Stimulated activated CD8-positive, alpha-beta memory T cell treated with anti-CD3 and anti-CD28 coated beads, Interleukin-12 subunit alpha, Interleukin-12 subunit beta, amount 100 ng/mL, for 24 hours (primary cell): ENCODE results near the gene GMDS.

ENCODE experiments used
- DNase-seq: peaks from one replicate; pipeline ENCODE4 v3.0.0-alpha.2; 2020; ENCODE audit errors: extremely low read depth

GMDS gene

GRCh38 chr6:1832844-1833787 lies 412.3 kb downstream of the GMDS start:
- DNase-seq, result no peak

GRCh38 chr6:1832358-1832757 lies 413.0 kb downstream of the GMDS start:
- no peak for DNase-seq

GRCh38 chr6:1827984-1828793 lies 417.2 kb downstream of the GMDS start:
- no peak for DNase-seq

GRCh38 chr6:1825926-1826325 lies 419.5 kb downstream of the GMDS start:
- DNase-seq, result no peak

GRCh38 chr6:1825277-1825676 lies 420.1 kb downstream of the GMDS start:
- no peak for DNase-seq

- no peak for DNase-seq
Observed at GRCh38 chr6:1821513-1822183, 423.8 kb downstream of the GMDS start.

DNA sequence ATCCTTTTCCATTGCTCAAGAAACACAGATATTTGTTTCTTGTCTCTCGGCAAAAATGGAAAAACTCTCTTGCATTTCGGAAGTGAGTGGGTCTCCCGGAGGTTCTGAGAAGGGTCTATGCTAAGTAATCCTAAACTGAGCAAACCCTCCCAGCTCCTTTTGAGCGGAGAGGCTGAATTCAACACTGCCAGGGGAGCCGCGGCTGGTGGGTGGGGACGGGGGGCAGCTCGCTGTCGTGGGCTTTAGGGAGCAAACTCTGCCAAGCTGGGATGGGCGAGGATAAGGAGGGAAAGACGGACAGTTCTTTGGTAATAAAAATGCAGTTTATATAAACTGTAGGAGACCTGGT lies 424.3 kb downstream of the GMDS start:
- DNase-seq, result no peak

GRCh38 chr6:1820714-1821113 lies 424.7 kb downstream of the GMDS start:
- DNase-seq, result no peak

GRCh38 chr6:1820165-1820564 lies 425.2 kb downstream of the GMDS start:
- DNase-seq, result no peak

DNA sequence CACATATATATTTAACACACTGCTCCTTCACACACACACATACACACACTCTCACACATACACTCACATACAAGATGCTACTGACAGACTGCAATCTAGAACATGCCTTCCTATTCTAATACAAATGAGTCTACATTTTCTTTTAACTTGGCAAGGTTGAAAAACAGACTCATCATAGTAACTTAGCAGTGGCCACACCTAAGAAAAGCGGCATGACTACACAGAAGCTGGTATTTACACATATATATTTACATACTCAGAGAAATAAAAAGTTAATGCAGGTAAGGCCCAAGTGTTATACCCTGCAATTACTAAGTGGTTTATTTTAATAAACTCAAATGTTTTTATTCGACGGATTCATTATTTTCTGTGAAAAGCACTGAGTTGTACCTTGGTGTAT lies 426.4 kb downstream of the GMDS start:
- DNase-seq, result no peak

DNA sequence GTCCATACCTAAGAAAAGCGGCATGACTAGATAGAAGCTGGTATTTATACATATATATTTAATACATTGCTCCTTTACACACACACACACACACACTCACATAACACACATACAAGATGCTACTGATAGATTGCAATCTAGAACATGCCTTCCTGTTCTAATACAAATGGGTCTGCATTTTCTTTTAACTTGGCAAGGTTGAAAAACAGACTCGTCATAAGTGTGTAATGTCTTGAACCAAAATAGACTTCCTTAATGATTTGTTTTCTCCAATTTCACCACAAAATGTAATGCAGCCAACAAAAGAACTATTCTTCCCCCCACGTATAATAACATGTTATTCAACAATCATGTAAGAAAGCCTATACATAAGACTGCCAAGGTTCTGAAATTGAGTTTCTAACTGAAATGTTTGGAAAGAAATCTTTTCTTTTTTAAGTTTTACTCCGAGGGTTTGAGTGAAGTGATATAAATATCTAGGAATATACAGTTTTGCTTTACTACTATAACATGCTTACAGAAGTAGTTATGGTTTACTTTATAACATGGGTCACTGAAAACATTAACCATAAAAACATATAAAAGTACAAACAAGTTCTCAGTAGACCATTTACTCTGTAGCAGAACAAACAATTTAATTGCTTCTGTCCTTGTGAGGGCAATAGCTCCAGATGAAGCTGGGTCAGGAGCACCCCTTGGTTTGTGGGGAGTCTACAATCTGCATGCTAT lies 428.2 kb downstream of the GMDS start:
- DNase-seq, result no peak

DNA sequence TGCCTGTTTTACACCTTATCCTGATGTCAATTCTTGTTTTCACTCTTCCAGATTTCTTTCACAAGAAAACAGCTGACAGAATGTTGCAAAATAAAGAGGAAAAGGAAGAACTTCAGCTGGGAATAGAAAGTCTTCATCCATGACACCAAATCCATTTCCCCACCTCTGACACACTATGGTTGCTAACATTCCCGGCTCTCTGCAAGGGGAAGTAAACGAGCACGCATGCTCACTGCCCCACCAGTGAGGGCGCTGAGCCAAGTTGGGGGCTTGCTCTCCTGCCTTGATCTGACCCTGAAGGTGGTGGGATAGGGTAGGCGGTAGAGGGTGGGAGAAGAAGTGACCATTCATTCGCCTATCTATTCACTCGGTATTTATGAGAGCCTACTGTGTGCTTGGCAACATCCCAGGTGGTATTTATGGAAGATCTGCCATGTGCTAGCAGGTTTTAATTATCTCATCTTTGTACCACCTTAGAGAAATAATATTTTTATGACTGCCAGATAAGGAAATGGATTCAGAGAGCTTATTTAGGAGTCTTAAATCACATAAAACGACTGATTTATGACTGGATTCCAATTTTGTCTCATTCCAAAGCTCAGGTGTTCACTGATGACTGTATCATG lies 429.5 kb downstream of the GMDS start:
- no peak for DNase-seq

- no peak for DNase-seq
Observed at GRCh38 chr6:1814279-1814678, 431.1 kb downstream of the GMDS start.

GRCh38 chr6:1812487-1812886 lies 432.9 kb downstream of the GMDS start:
- DNase-seq, result no peak

DNA sequence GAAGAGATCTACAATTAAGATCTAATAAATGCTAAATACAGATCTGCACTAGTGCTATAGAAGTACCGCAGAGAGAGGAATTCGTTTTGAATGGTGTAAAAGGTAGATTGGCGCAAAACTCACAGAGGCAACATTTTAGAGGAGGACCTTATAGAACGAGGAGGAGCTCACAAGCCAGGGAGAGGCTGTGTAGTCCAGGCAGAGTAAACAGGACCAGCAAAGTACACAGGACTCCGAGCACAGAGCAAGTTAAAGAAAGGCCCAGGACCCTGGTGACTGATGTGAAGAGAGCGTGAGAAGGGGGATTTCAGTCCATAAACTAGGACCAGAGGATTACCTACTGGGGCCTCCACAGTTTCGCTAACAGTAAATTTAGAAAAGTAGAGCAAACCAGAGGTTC lies 433.4 kb downstream of the GMDS start:
- DNase-seq, result no peak

DNA sequence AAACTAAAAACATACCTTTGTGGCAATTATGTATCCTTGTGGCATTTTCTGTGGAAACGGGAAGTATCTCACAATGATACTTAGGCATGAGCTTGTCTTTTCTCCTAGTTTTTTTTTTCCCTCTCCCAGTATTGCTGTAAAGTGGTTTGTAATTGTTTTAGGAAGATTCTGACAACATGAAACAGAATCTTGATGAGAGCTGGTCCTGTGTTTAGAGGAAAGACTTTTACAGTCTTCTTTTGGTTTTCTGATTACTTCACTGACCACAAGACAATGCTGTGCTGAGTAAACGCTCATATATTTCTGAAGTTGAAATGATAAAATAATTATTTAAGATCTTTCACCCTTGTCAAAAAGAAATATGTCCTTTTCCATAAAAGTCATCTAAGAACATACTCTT lies 434.5 kb downstream of the GMDS start:
- DNase-seq, result no peak

GRCh38 chr6:1809291-1809988 lies 436.0 kb downstream of the GMDS start:
- no peak for DNase-seq

DNA sequence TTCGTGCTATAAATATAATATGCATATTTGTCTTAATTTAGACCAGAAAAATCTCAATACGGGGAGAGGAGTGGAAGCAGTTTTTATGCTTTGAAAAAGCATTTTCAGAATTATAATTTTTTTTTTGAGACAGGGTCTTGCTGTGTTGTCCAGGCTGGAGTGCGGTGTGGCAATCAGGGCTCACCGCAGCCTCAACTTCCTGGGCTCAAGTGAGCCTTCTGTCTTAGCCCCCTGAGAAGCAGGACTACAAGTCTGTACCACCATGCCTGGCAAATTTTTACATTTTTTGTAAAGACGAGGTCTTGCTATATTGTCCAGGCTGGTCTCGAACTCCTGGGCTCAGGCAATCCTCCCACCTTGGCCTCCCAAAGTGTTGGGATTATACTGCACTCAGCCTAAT lies 438.5 kb downstream of the GMDS start:
- DNase-seq, result no peak

DNA sequence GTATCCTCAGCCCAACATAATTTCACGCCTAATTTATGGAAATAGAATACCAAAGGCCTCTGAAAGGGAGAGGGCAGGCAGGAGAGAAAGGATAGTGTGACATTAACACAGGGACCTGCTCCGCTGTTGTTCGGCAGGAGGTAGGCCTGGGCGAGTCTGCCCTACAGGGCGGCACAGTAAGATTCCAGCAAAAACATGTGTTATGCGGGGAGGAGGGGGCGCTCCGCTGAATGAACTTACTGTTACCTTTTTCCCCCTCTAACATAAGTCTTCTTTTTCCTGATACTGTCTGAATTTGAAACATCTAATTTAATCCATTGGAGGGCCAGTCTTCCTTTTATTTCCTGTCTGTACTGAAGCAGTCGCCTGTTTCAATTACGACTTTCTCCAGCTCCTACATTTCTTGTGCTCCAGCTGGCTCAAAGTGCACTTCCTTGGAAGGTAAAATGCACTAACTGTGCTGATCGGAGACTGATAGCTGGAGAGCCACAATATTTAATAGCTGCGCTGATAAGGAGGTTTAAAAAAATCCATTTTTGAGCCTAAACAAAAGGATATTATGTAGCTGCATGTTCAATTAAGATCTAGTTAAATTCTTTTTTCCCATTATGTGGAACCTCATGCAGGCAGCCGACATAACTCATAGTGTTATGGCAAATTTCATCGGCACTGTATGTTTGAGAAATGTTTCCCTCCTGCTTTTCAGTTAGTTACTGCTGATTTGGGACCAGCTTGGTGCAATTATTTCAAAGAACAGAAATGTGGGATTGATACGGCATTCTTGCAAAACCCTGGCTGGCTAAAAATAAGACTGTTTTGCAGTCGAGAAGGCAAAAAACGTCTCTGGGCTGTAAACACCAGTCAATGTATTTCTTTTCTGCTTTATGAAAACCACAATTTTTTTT lies 442.7 kb downstream of the GMDS start:
- no peak for DNase-seq

DNA sequence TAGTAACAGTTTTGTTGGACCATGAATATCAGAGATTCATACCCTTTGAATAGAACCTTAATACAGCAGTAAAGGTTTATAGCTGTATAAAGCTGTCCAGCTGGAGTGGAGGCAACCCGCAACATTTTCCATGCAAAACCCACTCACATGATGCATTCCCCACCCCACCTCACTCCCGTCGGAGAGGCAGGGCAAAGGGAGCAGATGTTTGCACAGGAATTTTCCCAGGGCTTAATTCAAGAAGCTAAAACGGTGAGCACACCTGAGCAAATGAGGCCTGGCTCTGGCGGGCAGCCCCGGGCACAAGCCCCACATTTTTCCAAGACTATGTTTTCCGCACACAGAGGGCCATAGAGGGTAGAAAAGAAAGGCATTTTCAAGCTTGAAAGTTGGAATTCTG lies 444.0 kb downstream of the GMDS start:
- DNase-seq, result no peak
